Measurements from ENCODE around the gene CDH15.
"Not testable (repeated sequence)": the region's sequence is repeated elsewhere in the genome, so short reads cannot be mapped to it uniquely, and the experiment has no call there.

CDH15 gene

GRCh38 chr16:89237733-89238132, 66.2 kb downstream of the CDH15 start:
- DNase-seq (ENCODE audit: low read depth), result no peak

GRCh38 chr16:89241187-89242007, 69.8 kb downstream of the CDH15 start:
- peak; percentile 49 for DNase-seq (ENCODE audit: low read depth)

DNA sequence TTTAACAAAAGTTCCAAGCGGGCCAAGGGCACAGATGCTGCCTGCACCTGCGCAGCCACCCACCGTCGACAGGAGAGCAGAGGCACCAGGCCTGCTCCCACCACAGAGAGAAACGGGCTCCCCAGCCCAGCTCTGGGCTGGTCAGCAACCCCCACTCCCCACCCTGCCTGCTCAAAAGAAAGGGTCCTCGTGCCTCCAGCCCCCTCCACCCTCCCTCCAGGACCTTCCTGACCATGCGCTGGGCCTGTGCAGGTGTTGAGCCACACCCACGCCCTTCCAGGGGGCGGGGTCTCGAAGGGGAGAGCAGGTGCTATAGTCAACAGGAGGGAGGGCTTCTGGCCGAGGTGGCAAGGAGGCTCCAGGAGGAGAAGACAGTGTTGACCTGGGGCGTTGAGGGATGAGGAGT, 71.2 kb downstream of the CDH15 start:
- no peak for DNase-seq (ENCODE audit: low read depth)

GRCh38 chr16:89243664-89244063, 72.1 kb downstream of the CDH15 start:
- no peak for DNase-seq (ENCODE audit: low read depth)

DNA sequence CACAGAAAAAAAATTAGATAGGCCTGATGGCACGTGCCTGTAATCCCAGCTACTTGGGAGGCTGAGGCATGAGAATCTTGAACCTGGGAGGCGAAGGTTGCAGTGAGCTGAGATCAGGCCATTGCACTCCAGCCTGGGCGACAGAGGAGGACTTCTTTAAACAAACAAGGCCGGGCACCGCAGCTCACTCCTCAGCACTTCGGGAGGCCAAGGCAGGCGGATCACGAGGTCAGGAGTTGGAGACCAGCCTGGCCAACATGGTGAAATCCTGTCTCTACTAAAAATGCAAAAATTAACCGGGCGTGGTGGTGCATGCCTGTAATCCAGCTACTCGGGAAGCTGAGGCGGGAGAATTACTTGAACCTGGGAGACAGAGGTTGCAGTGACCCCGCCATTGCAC, 72.7 kb downstream of the CDH15 start:
- DNase-seq (ENCODE audit: low read depth), result not testable (repeated sequence)

DNA sequence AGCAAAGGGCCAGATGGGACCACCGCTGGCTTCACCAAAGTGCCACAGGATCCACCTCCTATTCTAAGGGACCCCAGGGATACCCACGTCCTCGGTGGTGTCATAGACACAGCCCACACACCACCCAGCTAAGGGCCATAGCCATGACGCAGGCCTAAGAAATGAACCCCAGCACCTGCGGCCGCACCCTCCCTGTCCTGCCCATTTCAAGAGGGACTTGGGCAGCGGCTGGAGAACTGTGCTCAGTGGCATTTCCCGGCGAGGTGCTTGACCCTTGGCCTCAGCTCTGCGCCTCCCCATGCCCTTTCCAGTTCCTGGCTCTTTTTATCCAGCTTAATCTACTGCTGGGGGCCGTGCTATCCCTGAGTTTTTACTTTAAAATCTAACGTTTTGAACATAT, 73.2 kb downstream of the CDH15 start:
- no peak for DNase-seq (ENCODE audit: low read depth)

Measured in fibroblast of the conjunctiva (primary cell).